CD4-positive, alpha-beta T cell treated with Interleukin-21 for 1 hour (primary cell): ENCODE data around the gene RXFP3.

Experiments used
- DNase-seq: peaks from one replicate; pipeline ENCODE4 v3.0.0-alpha.2; 2020

Gene RXFP3

GRCh38 chr5:33984671-33985124, 48.5 kb downstream of the RXFP3 start, which contains the start of gene SLC45A2:
TSS of gene SLC45A2 (minus strand) at chr5:33984693. CDS start at chr5:33984583, 110 bp downstream.
- no peak for DNase-seq

GRCh38 chr5:33985447-33985846, 49.3 kb downstream of the RXFP3 start:
- DNase-seq, result no peak
